HG03135 (cell line): ENCODE data around the gene RFX1.
"Not testable (repeated sequence)": the region's sequence is repeated elsewhere in the genome, so short reads cannot be mapped to it uniquely, and the experiment has no call there.

Experiments
- ATAC-seq: cut with Tn5 transposase; IDR thresholded peaks from one replicate; pipeline ENCODE4 v1.9.1; 2021; ENCODE audit warnings: mild to moderate bottlenecking, moderate library complexity; ENCODE audit not compliant: unreplicated experiment

RFX1 gene

GRCh38 chr19:13979686-13980085 is 26.4 kb downstream of the RFX1 start:
- no peak for ATAC-seq

DNA sequence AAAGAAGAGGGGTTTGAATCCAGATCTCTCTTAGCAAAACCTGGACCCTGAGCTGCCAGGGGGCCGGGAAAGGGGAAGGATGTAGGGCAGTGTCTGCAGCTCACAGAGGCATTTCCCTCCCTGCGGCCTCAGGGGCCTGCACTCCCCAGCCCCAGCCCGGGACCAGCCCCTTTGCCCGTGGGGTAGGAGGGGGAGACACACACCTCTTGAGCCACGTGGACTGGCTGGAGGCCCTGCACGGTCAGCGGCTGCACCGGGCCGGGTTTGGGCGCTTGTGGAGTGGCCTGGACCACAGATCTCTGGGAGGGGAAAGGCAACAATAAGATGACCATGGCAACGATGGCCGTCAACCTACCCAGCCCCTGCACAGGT is 26.9 kb downstream of the RFX1 start:
- no peak for ATAC-seq

- no peak for ATAC-seq
These were observed 27.5 kb downstream of the RFX1 start for GRCh38 chr19:13978351-13979243.

- no peak for ATAC-seq
These were observed 28.3 kb downstream of the RFX1 start for GRCh38 chr19:13977803-13978202.

DNA sequence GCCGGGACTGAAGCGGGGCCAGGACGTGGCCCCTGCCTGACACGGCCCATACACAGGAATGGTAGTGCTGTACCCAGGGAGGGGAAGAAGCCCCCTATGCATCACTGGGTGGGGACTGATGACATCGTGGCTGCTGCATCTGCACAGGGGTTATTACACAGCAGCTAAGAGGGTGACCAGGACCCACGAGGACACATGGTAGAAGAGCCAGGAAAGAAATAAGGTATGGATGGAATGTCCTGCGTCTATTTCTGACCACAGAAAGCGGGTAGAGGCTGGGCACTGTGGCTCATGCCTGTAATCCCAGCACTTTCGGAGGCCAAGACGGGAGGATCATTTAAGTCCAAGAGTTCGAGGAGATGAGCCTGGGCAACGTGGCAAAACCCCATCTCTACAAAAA is 29.7 kb downstream of the RFX1 start:
- ATAC-seq: no peak

- ATAC-seq: no peak
These were observed 30.2 kb downstream of the RFX1 start for GRCh38 chr19:13975870-13976269.

DNA sequence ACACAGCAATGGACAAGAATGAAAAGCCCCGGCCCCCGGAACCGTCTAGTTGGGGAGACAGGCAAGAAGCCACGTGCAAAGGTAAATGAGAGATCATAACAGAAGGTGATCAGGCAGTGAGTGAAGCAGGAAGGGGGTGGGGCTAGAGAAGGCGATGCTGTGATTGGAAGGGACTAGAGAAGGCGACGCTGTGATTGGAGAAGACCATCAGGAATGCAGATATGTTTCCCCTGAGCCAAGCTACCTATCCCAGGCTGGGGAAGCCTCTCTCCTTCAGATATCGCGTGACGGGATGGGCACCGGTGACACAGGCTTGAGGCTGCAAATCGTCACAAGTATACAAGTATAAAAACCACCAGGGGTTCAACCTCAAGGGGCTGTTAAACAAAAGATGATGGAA is 32.0 kb downstream of the RFX1 start:
- ATAC-seq: no peak

- not testable (repeated sequence) for ATAC-seq
These were observed 32.6 kb downstream of the RFX1 start for GRCh38 chr19:13973479-13973878.

- ATAC-seq: no peak
These were observed 33.6 kb downstream of the RFX1 start for GRCh38 chr19:13972368-13973155.

DNA sequence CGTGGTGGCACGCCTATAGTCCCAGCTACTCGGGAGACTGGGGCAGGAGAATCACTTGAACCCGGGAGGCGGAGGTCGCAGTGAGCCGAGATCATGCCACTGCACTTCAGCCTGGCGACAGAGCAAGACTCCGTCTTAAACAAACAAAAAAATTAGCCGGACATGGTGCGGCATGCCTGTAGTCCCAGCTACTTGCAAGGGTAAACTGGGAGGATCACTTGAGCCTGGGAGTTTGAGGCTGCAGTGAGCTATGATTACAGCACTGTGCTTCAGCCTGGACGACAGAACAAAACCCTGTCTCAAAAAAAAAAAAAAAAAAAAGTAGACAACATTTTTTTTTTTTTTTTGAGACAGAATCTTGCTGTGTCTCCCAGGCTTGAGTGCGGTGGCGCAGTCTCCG is 34.3 kb downstream of the RFX1 start:
- not testable (repeated sequence) for ATAC-seq

GRCh38 chr19:13969897-13970296 is 36.2 kb downstream of the RFX1 start:
- ATAC-seq: no peak

DNA sequence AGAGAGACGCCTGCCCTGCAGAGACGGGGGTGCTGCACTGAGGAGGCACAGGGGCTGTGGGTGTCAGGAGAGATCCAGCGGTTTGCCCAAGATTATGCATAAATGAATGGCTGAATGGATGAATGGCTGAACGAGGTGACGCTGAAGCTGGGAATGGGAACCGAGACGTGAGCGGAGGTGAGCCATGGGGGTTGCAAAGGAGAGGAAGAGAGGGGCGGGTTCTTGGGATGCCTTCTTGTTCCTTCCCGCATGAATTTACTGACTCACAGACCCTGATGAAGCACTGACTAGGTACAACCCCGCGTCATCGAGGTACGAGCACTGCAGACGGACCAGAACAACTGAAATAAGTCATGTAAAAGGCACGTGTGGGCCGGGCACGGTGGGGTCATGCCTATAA is 37.1 kb downstream of the RFX1 start:
- no peak for ATAC-seq

- ATAC-seq: no peak
These were observed 37.7 kb downstream of the RFX1 start for GRCh38 chr19:13968383-13968935.

DNA sequence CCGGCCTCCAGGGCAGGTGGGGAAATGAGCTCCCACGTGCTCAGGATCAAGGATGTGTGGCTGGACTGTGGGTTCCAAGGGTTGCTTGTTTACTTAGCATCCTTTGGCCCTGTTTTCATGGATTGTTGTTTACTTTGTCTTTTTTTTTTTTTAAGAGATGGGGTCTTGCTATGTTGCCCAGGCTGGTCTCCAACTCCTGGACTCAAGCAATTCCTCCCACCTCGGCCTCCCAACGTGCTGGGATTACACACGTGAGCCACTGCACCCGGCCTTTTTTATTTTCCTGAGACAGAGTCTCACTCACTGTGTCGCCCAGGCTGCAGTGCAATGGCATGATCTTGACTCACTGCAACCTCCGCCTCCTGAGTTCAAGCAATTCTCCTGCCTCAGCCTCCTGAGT is 38.9 kb downstream of the RFX1 start:
- not testable (repeated sequence) for ATAC-seq

GRCh38 chr19:13966684-13967128 is 39.4 kb downstream of the RFX1 start:
- ATAC-seq: no peak

- no peak for ATAC-seq
These were observed 40.0 kb downstream of the RFX1 start for GRCh38 chr19:13965926-13966683.

- ATAC-seq: no peak
These were observed 40.7 kb downstream of the RFX1 start for GRCh38 chr19:13965377-13965896.

DNA sequence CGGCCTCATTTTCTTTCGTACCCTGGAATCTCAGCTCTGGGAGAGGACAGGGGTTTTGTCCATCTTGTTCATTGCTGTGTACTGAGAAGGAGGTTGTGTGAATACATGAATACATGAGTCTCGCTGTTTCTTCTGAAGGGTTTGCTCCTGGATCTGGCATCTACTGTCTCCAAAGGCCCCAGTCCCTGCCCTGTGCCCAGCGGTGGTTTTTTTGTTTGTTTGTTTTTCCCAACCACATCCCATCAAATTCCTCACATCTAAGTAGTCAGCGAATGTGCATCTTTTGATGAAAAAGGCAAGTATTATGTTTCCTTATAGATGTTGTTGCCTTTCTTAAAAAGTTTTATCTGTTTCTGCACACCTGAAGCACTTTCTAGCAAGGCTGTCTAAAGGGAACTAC is 41.3 kb downstream of the RFX1 start:
- no peak for ATAC-seq

GRCh38 chr19:13963603-13964105 is 42.5 kb downstream of the RFX1 start:
- ATAC-seq: no peak
